Measurements from ENCODE around the gene PRODH2. TPM values are rescaled to one million over a fixed set of nuclear protein-coding genes. Genes with fewer than 3 reads are reported as not detected.

Gene PRODH2
- total RNA-seq, 6 experiments from 2014 or later: not detected

- no peaks in the 10 kb centered on the region for H3K9me3 Mint-ChIP-seq
- H3K4me3 Mint-ChIP-seq: no peak overlapping the region
- no peak for TF ChIP-seq CTCF (IDR thresholded peaks at IDR 0.05)
- no peak overlapping the region for H3K27ac Mint-ChIP-seq
- no peak for DNase-seq
- H3K4me1 Mint-ChIP-seq (ENCODE audit: low read depth): no peaks in the 10 kb centered on the region
- H3K27me3 Mint-ChIP-seq (ENCODE audit: insufficient read depth): peaks cover 30% of the 10 kb centered on the region
- no peaks in the 10 kb centered on the region for H3K36me3 Mint-ChIP-seq (ENCODE audit: low read depth)
Observed at GRCh38 chr19:35811317-35812219, 1.1 kb downstream of the PRODH2 start.

- no peak for DNase-seq
- Mint-ChIP-seq H3K27me3 (ENCODE audit: insufficient read depth) (peaks cover 48% of the 10 kb centered on the region), H3K4me1 (ENCODE audit: low read depth) (no peaks in the 10 kb centered on the region), H3K9me3 (no peaks in the 10 kb centered on the region), H3K4me3 (no peak overlapping the region), H3K36me3 (ENCODE audit: low read depth) (no peaks in the 10 kb centered on the region), H3K27ac (no peak overlapping the region)
- TF ChIP-seq CTCF (IDR thresholded peaks at IDR 0.05): no peak
Observed at GRCh38 chr19:35807633-35808032, 5.0 kb downstream of the PRODH2 start.

- Mint-ChIP-seq H3K9me3 (no peaks in the 10 kb centered on the region), H3K27me3 (ENCODE audit: insufficient read depth) (peaks cover 48% of the 10 kb centered on the region), H3K4me1 (ENCODE audit: low read depth) (no peaks in the 10 kb centered on the region), H3K4me3 (no peak overlapping the region), H3K36me3 (ENCODE audit: low read depth) (no peaks in the 10 kb centered on the region), H3K27ac (no peak overlapping the region)
- no peak for DNase-seq
- TF ChIP-seq CTCF (IDR thresholded peaks at IDR 0.05): no peak
Observed at GRCh38 chr19:35806597-35806996, 6.0 kb downstream of the PRODH2 start.

- DNase-seq: no peak
- H3K4me1 Mint-ChIP-seq (ENCODE audit: low read depth): no peaks in the 10 kb centered on the region
- H3K9me3 Mint-ChIP-seq: no peaks in the 10 kb centered on the region
- H3K36me3 Mint-ChIP-seq (ENCODE audit: low read depth): no peaks in the 10 kb centered on the region
- H3K4me3 Mint-ChIP-seq: no peak overlapping the region
- H3K27ac Mint-ChIP-seq: no peak overlapping the region
- H3K27me3 Mint-ChIP-seq (ENCODE audit: insufficient read depth): peaks cover 47% of the 10 kb centered on the region
- no peak for TF ChIP-seq CTCF (IDR thresholded peaks at IDR 0.05)
Observed at GRCh38 chr19:35805526-35806102, 7.0 kb downstream of the PRODH2 start.

GRCh38 chr19:35801828-35802227 is 10.8 kb downstream of the PRODH2 start:
- no peaks in the 10 kb centered on the region for H3K36me3 Mint-ChIP-seq (ENCODE audit: low read depth)
- no peaks in the 10 kb centered on the region for H3K4me1 Mint-ChIP-seq (ENCODE audit: low read depth)
- TF ChIP-seq CTCF (IDR thresholded peaks at IDR 0.05): no peak
- H3K4me3 Mint-ChIP-seq: no peak overlapping the region
- DNase-seq: no peak
- H3K9me3 Mint-ChIP-seq: no peaks in the 10 kb centered on the region
- no peak overlapping the region for H3K27ac Mint-ChIP-seq
- H3K27me3 Mint-ChIP-seq (ENCODE audit: insufficient read depth): peaks cover 54% of the 10 kb centered on the region
